ENCODE measurements around the gene RNF215. TPM values are rescaled to one million over a fixed set of nuclear protein-coding genes. Genes with fewer than 3 reads are reported as not detected.
A peak's percentile ranks its signal among the peaks of the same experiment; 100 is the strongest.

Gene RNF215
- total RNA-seq, 1 donor from 2014 or later = 39.4 TPM

- peaks cover 30% of the 10 kb centered on the region for H3K4me1 Mint-ChIP-seq
- no peaks in the 10 kb centered on the region for H3K9me3 Mint-ChIP-seq
- TF ChIP-seq CTCF (IDR thresholded peaks at IDR 0.05; ENCODE audit: unreplicated experiment) = no peak
- peak in 1 of 2 experiments; percentile 60 for DNase-seq (ENCODE audit: low spot score in 2 of 2, unreplicated experiment in 2 of 2)
- peak overlapping the region; percentile 88 for H3K4me3 Mint-ChIP-seq
- H3K36me3 Mint-ChIP-seq = no peaks in the 10 kb centered on the region
- H3K27me3 Mint-ChIP-seq (ENCODE audit: low read depth) = no peaks in the 10 kb centered on the region
- H3K27ac Mint-ChIP-seq = peak overlapping the region; percentile 72
Measured at GRCh38 chr22:30426388-30427353, 39.5 kb upstream of the RNF215 start.

GRCh38 chr22:30425616-30426387, 38.6 kb upstream of the RNF215 start, which contains the start of gene MTFP1:
Gene MTFP1 (plus strand): TSS chr22:30425768. CDS start chr22:30425880, 112 bp downstream.
- Mint-ChIP-seq H3K9me3 (no peaks in the 10 kb centered on the region), H3K36me3 (no peaks in the 10 kb centered on the region), H3K4me3 (peak within 1 kb of the TSS; percentile 88), H3K4me1 (peaks cover 35% of the 10 kb centered on the region), H3K27ac (peak within 1 kb of the TSS; percentile 98), H3K27me3 (ENCODE audit: low read depth) (no peaks in the 10 kb centered on the region)
- no peak for TF ChIP-seq CTCF (IDR thresholded peaks at IDR 0.05; ENCODE audit: unreplicated experiment)
- peak in 1 of 2 experiments; percentile 59 for DNase-seq (ENCODE audit: low spot score in 2 of 2, unreplicated experiment in 2 of 2)

GRCh38 chr22:30425327-30425615, 38.1 kb upstream of the RNF215 start:
- Mint-ChIP-seq H3K9me3 (no peaks in the 10 kb centered on the region), H3K27ac (peak overlapping the region; percentile 76), H3K27me3 (ENCODE audit: low read depth) (no peaks in the 10 kb centered on the region), H3K36me3 (peaks cover 4% of the 10 kb centered on the region), H3K4me3 (peak overlapping the region; percentile 88), H3K4me1 (peaks cover 38% of the 10 kb centered on the region)
- no peak for DNase-seq (ENCODE audit: low spot score in 2 of 2, unreplicated experiment in 2 of 2)
- TF ChIP-seq CTCF (IDR thresholded peaks at IDR 0.05; ENCODE audit: unreplicated experiment) = no peak

- H3K9me3 Mint-ChIP-seq = no peaks in the 10 kb centered on the region
- peak overlapping the region; percentile 88 for H3K4me3 Mint-ChIP-seq
- peaks cover 38% of the 10 kb centered on the region for H3K4me1 Mint-ChIP-seq
- no peak for TF ChIP-seq CTCF (IDR thresholded peaks at IDR 0.05; ENCODE audit: unreplicated experiment)
- H3K27me3 Mint-ChIP-seq (ENCODE audit: low read depth) = no peaks in the 10 kb centered on the region
- peak overlapping the region; percentile 98 for H3K27ac Mint-ChIP-seq
- DNase-seq (ENCODE audit: low spot score in 2 of 2, unreplicated experiment in 2 of 2) = no peak
- peaks cover 4% of the 10 kb centered on the region for H3K36me3 Mint-ChIP-seq
Measured at GRCh38 chr22:30424534-30425326, 37.5 kb upstream of the RNF215 start.

GRCh38 chr22:30423959-30424533, 36.8 kb upstream of the RNF215 start:
- no peaks in the 10 kb centered on the region for H3K27me3 Mint-ChIP-seq (ENCODE audit: low read depth)
- peaks cover 38% of the 10 kb centered on the region for H3K4me1 Mint-ChIP-seq
- H3K36me3 Mint-ChIP-seq = peaks cover 4% of the 10 kb centered on the region
- no peak for TF ChIP-seq CTCF (IDR thresholded peaks at IDR 0.05; ENCODE audit: unreplicated experiment)
- H3K4me3 Mint-ChIP-seq = peak overlapping the region; percentile 88
- H3K9me3 Mint-ChIP-seq = no peaks in the 10 kb centered on the region
- H3K27ac Mint-ChIP-seq = peak overlapping the region; percentile 98
- DNase-seq (ENCODE audit: low spot score in 2 of 2, unreplicated experiment in 2 of 2) = peak; percentile 96 to 98

All from mesothelial cell of epicardium (in vitro differentiated cells).